A549 (cell line): Measurements from ENCODE around the gene KCNG1.
A peak's percentile ranks its signal among the peaks of the same experiment; 100 is the strongest.

Experiments used
- EHF ChIP-seq: fragments of 250-450 bp; sonication (Bioruptor Pico); IDR thresholded peaks from 2 replicates; pipeline ENCODE4 v1.5.0; 2020; ENCODE audit warnings: mild to moderate bottlenecking
- KDM1A ChIP-seq: fragments of 200-600 bp; sonication (generic); IDR thresholded peaks from 2 replicates; pipeline ENCODE4 v1.6.1; 2016; ENCODE audit warnings: low read depth, mild to moderate bottlenecking
- RAD21 ChIP-seq, 2 experiments: fragments of >200 bp in 1 of 2; sonication (Bioruptor Twin) in 1 of 2; formaldehyde crosslinking in 1 of 2; IDR thresholded peaks in 1 of 2; conservative IDR thresholded peaks in 1 of 2; 2 replicates in 1 of 2; 3 replicates in 1 of 2; pipeline ENCODE4 v1.6.1; 2012 to 2018; ENCODE audit warnings: inconsistent platforms in 1 of 2
- RNF2 ChIP-seq: fragments of 200-600 bp; sonication (generic); IDR thresholded peaks from 2 replicates; pipeline ENCODE4 v1.6.1; 2016; ENCODE audit warnings: low read depth, mild to moderate bottlenecking, antibody characterized with exemption, moderate library complexity, borderline replicate concordance
- SMC3 ChIP-seq: fragments of >200 bp; sonication (Bioruptor Twin); formaldehyde crosslinking; IDR thresholded peaks from 3 replicates; pipeline ENCODE4 v1.6.1; 2018; ENCODE audit warnings: inconsistent platforms
- TF ChIP-seq, protein P1 (sequence below): fragments of >200 bp; sonication (Bioruptor Twin); formaldehyde crosslinking; IDR thresholded peaks from 3 replicates; pipeline ENCODE4 v1.5.1; 2016

DNA sequence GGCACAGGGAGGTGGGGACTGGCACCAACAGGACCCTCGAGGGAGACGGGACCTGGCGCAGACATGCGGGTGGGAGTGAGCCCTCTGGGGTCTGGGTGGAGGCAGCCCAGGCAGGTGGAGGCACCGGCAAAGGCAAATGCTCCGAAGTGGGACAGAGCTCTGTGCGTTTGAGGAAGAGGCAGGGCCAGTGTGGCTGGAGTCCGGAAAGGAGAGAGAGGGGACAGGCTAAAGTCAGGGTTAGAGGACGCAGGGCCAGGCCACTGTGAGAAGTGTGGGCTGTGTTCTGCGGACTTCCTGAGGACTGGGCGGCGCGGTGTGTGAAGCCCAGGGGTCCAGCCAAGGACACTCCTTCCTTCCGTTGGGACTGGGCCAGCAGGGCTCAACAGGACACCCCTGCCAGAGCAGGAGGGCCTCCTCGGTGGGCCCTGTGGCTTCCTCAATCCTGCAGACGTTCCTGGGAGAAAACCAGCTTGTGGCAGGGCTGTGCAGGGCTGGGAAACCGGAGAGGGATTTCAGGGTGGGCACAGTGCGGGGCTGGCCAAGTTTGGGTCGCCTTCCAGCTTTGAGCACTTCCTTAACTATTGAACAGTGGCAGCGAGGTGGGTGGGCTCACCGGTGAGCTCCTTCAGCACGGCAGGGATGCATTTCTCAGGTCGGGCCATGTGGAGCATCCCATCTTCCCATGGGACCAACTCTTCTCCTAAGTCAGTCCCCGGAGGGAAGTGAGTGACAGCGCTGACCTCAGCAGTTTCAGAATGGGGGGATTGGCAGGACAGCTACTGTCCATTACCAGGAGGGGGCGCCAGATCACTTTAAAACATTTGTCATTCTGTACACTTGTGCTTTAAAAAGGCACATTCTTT is 41.8 kb downstream of the KCNG1 start:
- TF ChIP-seq EHF (CRISPR knock-in tag) (no peak), SMC3 (peak; percentile 58), RNF2 (no peak), KDM1A (no peak), RAD21 (conservative IDR thresholded peaks at IDR 0.05 in 1 of 2, IDR thresholded peaks at IDR 0.05 in 1 of 2) (peak; percentile 72 to 77)
- TF ChIP-seq, protein P1, sequence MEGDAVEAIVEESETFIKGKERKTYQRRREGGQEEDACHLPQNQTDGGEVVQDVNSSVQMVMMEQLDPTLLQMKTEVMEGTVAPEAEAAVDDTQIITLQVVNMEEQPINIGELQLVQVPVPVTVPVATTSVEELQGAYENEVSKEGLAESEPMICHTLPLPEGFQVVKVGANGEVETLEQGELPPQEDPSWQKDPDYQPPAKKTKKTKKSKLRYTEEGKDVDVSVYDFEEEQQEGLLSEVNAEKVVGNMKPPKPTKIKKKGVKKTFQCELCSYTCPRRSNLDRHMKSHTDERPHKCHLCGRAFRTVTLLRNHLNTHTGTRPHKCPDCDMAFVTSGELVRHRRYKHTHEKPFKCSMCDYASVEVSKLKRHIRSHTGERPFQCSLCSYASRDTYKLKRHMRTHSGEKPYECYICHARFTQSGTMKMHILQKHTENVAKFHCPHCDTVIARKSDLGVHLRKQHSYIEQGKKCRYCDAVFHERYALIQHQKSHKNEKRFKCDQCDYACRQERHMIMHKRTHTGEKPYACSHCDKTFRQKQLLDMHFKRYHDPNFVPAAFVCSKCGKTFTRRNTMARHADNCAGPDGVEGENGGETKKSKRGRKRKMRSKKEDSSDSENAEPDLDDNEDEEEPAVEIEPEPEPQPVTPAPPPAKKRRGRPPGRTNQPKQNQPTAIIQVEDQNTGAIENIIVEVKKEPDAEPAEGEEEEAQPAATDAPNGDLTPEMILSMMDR, result peak; percentile 85
